Islet precursor cell (in vitro differentiated cells): ENCODE data around the gene FOLR1.

Experiments used
- DNase-seq: peaks from one replicate; pipeline ENCODE4 v3.0.0-alpha.2; 2018

FOLR1 gene

GRCh38 chr11:72224564-72225410 is 32.8 kb downstream of the FOLR1 start, which contains the start of gene INPPL1:
Gene INPPL1 (plus strand): TSS chr11:72224767. CDS start chr11:72224985, 218 bp downstream.
- peak; percentile 66 for DNase-seq

- DNase-seq, result peak; percentile 56
Observed at GRCh38 chr11:72225411-72225951, 33.5 kb downstream of the FOLR1 start.

GRCh38 chr11:72226701-72227100 is 34.8 kb downstream of the FOLR1 start:
- DNase-seq, result peak; percentile 28

GRCh38 chr11:72227316-72228228 is 35.6 kb downstream of the FOLR1 start:
- peak; percentile 32 for DNase-seq

- DNase-seq, result peak; percentile 58
Observed at GRCh38 chr11:72228229-72228843, 36.4 kb downstream of the FOLR1 start.

- DNase-seq, result peak; percentile 42
Observed at GRCh38 chr11:72228844-72229231, 36.9 kb downstream of the FOLR1 start.

- peak; percentile 47 for DNase-seq
Observed at GRCh38 chr11:72229336-72229924, 37.5 kb downstream of the FOLR1 start.

GRCh38 chr11:72229925-72230763 is 38.2 kb downstream of the FOLR1 start:
- DNase-seq, result peak; percentile 25

- DNase-seq, result no peak
Observed at GRCh38 chr11:72230764-72231365, 38.9 kb downstream of the FOLR1 start.

- no peak for DNase-seq
Observed at GRCh38 chr11:72231396-72232259, 39.7 kb downstream of the FOLR1 start.

GRCh38 chr11:72232260-72233055 is 40.5 kb downstream of the FOLR1 start:
- DNase-seq, result peak; percentile 43

GRCh38 chr11:72233056-72233772 is 41.3 kb downstream of the FOLR1 start:
- DNase-seq, result peak; percentile 45

- DNase-seq, result no peak
Observed at GRCh38 chr11:72233773-72234513, 42.0 kb downstream of the FOLR1 start.

GRCh38 chr11:72234514-72234830 is 42.5 kb downstream of the FOLR1 start:
- DNase-seq, result no peak

GRCh38 chr11:72234920-72235319 is 43.0 kb downstream of the FOLR1 start:
- DNase-seq, result no peak

- DNase-seq, result peak; percentile 48
Observed at GRCh38 chr11:72235351-72236057, 43.6 kb downstream of the FOLR1 start.

- DNase-seq, result no peak
Observed at GRCh38 chr11:72236083-72236697, 44.2 kb downstream of the FOLR1 start.
